Progenitor cell of endocrine pancreas (in vitro differentiated cells): ENCODE results near the gene PAX5. TPM values are rescaled to one million over a fixed set of nuclear protein-coding genes. Genes with fewer than 3 reads are reported as not detected.

Source experiments
- DNase-seq: peaks from one replicate; pipeline ENCODE4 v3.0.0; 2021; ENCODE audit warnings: low spot score; ENCODE audit not compliant: unreplicated experiment
- H3K27ac Mint-ChIP-seq: 2 replicates; pipeline ENCODE4 v1.8.0; 2021; ENCODE audit warnings: mild to moderate bottlenecking, moderate library complexity, mixed read lengths
- H3K27me3 Mint-ChIP-seq: 2 replicates; pipeline ENCODE4 v1.8.0; 2021; ENCODE audit warnings: mixed read lengths
- H3K36me3 Mint-ChIP-seq: 2 replicates; pipeline ENCODE4 v1.8.0; 2022; ENCODE audit warnings: mixed read lengths; ENCODE audit not compliant: insufficient read depth
- H3K4me1 Mint-ChIP-seq: 2 replicates; pipeline ENCODE4 v1.8.0; 2021; ENCODE audit warnings: low read depth, mixed read lengths
- H3K4me3 Mint-ChIP-seq: 2 replicates; pipeline ENCODE4 v1.8.0; 2021; ENCODE audit warnings: low read depth, mild to moderate bottlenecking, moderate library complexity, mixed read lengths
- H3K9me3 Mint-ChIP-seq: 2 replicates; pipeline ENCODE4 v1.8.0; 2021; ENCODE audit warnings: low read depth, mixed read lengths
- total RNA-seq: library from RNA; stranded (reverse); gene quantifications from 2 replicates; pipeline ENCODE4 v1.2.1, GENCODE V29; 2021
- TF ChIP-seq, protein P1 (sequence below): fragments of 200-600 bp; sonication (generic); IDR thresholded peaks from one replicate; pipeline ENCODE4 v1.5.0; 2021; ENCODE audit warnings: antibody characterized with exemption, mild to moderate bottlenecking; ENCODE audit not compliant: unreplicated experiment

PAX5 gene
- total RNA-seq, 1 donor from 2014 or later: not detected

DNA sequence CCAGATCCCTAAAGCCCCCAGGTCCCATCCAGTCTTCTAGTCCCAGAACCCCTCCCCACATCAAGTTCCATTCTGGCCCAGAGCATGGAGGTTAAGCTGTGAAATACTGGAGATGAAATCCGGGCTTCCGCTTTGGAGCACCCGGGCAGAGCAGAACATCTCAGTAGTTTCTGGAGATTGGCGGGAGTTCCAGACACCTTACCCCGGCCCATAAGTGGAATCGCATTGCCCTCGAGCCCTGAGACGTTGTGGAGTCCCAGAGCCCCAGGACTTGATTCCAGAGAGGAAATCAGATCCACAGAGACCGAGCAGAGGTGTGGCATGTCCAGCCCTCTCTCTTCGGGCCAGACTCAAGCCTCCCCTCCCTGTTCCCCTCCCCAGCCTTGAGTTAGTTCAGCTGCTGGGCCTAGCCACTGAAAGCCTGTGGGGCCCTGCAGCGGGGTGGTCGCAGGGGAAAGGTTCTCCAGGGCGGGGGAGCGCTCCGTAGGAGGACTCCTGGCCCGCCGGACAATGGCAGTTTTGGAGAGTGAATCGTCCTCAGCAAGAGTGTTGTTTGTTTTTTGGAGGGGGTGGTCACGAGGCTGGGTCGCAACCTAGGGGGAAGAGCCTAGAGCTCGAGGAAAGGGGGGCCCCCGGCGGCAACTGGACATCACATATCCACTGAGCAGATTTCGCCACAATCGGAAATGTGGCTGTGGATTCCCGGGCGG, 1.0 kb upstream of the PAX5 start:
- H3K4me3 Mint-ChIP-seq: no peak overlapping the region

DNA sequence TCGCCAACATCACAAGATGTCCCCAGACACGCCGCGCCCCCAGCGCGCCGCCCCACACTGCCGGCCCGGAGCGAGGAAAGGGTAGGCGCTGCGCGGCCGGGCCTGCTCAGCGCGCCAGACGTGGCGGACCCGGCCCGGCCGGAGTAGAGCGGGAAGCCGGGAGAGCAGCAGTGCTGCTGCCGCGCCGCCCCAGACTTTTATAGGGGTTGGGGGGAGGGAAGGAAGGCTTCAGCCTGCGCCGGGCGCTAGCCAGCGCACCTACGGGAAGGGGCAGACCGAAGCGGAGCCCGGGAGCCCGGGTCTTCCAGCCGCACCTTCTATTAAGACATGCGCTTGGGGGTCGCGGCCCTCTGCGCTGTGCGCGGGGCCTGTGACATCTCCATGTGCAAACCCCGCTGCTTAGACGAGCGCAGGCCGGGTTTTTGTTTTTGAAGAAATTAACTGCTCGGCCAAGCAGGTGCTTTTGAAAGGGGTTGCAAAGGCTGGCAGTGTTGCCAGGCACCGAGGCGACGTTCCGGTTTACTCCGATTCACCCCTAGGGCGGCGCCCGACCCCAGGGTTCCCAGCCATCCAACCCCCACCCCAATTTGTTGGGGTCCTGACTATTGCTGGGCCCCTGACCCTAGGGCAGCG, 353 bp upstream of the PAX5 start:
- TF ChIP-seq, protein P1, sequence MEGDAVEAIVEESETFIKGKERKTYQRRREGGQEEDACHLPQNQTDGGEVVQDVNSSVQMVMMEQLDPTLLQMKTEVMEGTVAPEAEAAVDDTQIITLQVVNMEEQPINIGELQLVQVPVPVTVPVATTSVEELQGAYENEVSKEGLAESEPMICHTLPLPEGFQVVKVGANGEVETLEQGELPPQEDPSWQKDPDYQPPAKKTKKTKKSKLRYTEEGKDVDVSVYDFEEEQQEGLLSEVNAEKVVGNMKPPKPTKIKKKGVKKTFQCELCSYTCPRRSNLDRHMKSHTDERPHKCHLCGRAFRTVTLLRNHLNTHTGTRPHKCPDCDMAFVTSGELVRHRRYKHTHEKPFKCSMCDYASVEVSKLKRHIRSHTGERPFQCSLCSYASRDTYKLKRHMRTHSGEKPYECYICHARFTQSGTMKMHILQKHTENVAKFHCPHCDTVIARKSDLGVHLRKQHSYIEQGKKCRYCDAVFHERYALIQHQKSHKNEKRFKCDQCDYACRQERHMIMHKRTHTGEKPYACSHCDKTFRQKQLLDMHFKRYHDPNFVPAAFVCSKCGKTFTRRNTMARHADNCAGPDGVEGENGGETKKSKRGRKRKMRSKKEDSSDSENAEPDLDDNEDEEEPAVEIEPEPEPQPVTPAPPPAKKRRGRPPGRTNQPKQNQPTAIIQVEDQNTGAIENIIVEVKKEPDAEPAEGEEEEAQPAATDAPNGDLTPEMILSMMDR: peak; percentile 46
- no peaks in the 10 kb centered on the region for H3K36me3 Mint-ChIP-seq
- no peak overlapping the region for H3K27ac Mint-ChIP-seq
- H3K27me3 Mint-ChIP-seq: peaks cover 96% of the 10 kb centered on the region
- H3K9me3 Mint-ChIP-seq: no peaks in the 10 kb centered on the region
- DNase-seq: no peak
- H3K4me3 Mint-ChIP-seq: no peak overlapping the region
- H3K4me1 Mint-ChIP-seq: peaks cover 9% of the 10 kb centered on the region

More for the DNA sequence above, 1.0 kb upstream of the PAX5 start:
- Mint-ChIP-seq H3K27ac (peak overlapping the region; percentile 52), H3K36me3 (no peaks in the 10 kb centered on the region), H3K4me1 (peaks cover 9% of the 10 kb centered on the region), H3K9me3 (no peaks in the 10 kb centered on the region), H3K27me3 (peaks cover 96% of the 10 kb centered on the region)
- TF ChIP-seq, protein P1: no peak
- no peak for DNase-seq

DNA sequence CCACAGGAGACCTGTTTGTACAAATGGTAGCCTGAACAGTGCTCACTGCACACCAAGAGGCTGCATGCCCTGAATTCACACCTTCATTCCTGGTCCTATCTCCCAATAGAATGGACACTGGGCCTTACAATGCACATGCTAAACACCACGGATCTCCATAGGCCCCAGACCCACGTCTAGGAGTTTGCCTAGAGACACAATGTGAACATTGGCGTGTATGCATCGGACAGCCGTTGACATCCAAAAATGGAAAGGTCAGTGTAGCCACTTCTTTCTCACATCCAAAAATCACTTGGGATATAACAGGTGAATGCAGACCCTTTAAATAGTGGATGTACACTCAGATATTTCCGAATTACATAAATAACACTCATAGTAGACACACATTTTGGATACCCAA, 927 bp downstream of the PAX5 start:
- TF ChIP-seq, protein P1: no peak
- Mint-ChIP-seq H3K36me3 (no peaks in the 10 kb centered on the region), H3K27me3 (peaks cover 96% of the 10 kb centered on the region), H3K9me3 (no peaks in the 10 kb centered on the region), H3K4me1 (peaks cover 9% of the 10 kb centered on the region), H3K27ac (no peak overlapping the region), H3K4me3 (no peak overlapping the region)
- no peak for DNase-seq

DNA sequence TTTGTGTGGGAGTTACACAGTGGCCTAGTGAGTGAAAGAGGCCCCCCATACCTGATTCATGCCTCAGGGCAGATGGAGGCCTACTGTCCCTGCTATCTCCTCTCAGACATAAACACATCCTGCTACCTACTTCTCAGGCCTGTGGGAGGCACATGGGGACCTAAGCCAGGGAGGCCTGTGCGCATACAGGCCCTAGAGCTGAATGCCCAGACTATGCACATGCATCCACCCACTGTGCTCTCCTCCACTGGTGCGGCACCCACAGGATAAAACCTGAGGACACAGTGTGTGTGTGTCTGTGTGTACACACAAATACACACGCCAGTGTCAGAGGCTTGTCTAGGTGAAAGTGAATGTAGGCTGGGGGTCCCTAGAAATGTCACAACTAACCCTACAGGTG, 1.4 kb downstream of the PAX5 start:
- H3K9me3 Mint-ChIP-seq: no peaks in the 10 kb centered on the region
- DNase-seq: no peak
- TF ChIP-seq, protein P1: no peak
- no peak overlapping the region for H3K4me3 Mint-ChIP-seq
- H3K4me1 Mint-ChIP-seq: peaks cover 11% of the 10 kb centered on the region
- H3K27me3 Mint-ChIP-seq: peaks cover 96% of the 10 kb centered on the region
- peaks cover 2% of the 10 kb centered on the region for H3K36me3 Mint-ChIP-seq
- no peak overlapping the region for H3K27ac Mint-ChIP-seq

DNA sequence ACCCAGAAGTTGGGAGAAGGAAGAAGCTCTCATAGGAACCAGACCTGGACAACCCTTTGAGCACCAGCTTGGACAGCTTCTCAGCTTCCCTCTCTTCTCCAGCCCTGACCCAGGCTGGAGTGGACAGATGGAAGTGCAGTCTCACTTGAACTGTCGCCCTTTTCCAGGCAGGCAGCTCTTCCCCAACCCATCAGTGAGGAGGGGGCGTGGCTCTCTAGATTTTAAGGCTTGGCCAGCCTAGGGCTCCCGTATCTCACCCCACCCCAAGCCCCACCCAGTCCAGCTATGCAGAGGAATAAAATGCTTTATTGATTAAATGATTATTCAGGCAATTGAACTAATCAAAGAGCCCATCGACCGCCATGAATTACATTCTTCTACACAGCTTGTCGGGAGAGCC, 2.2 kb downstream of the PAX5 start:
- no peak for DNase-seq
- Mint-ChIP-seq H3K4me3 (no peak overlapping the region), H3K9me3 (no peaks in the 10 kb centered on the region), H3K27ac (no peak overlapping the region), H3K4me1 (peaks cover 10% of the 10 kb centered on the region), H3K36me3 (peaks cover 2% of the 10 kb centered on the region), H3K27me3 (peaks cover 94% of the 10 kb centered on the region)
- TF ChIP-seq, protein P1: no peak
